Activated CD4-positive, alpha-beta T cell treated with anti-CD3 and anti-CD28 coated beads for 48 hours (primary cell): ENCODE measurements around the gene FSD1.

Experiments
- DNase-seq: peaks from one replicate; pipeline ENCODE4 v3.0.0-alpha.2; 2020

Gene FSD1

DNA sequence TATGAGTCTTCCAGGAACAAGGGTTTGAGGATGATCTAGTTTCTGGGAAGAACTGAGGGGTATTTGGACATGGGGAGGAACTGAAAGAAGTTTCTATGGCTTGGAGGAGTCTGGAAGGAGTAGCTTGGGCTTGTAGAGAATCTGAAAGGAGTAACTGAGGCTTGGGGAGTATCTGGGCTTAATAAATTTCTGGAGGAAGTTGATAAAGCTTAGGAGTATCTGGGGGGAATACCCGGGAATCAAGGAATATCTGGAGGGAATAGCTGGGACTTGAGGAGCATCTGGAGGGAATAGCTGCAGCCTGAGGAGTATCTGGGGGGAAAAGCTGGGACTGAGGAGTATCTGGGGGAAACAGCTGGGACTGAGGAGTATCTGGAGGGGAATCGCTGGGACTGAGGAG is 16.0 kb downstream of the FSD1 start:
- DNase-seq: no peak

DNA sequence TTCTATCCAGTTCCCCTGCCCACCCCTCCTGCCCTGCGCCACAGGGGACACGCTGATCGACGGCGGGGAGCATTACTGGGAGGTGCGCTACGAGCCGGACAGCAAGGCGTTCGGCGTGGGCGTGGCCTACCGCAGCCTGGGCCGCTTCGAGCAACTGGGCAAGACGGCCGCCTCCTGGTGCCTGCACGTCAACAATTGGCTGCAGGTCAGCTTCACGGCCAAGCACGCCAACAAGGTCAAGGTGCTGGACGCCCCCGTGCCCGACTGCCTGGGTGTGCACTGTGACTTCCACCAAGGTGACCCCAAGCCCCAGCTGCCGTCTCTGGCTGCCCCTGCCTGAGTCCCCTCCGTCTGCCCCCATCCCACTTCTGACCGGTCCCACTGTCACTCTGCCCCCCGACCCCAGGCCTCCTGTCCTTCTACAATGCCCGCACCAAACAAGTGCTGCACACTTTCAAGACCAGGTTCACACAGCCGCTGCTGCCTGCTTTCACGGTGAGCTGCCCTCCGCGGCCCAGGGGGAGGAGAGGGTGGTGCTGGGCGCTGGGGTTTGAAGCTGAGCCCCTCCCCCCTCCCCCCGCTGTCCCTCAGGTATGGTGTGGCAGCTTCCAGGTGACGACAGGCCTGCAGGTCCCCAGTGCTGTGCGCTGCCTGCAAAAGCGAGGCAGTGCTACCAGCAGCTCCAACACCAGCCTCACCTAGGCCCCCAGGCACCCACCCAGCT is 18.7 kb downstream of the FSD1 start:
- no peak for DNase-seq

DNA sequence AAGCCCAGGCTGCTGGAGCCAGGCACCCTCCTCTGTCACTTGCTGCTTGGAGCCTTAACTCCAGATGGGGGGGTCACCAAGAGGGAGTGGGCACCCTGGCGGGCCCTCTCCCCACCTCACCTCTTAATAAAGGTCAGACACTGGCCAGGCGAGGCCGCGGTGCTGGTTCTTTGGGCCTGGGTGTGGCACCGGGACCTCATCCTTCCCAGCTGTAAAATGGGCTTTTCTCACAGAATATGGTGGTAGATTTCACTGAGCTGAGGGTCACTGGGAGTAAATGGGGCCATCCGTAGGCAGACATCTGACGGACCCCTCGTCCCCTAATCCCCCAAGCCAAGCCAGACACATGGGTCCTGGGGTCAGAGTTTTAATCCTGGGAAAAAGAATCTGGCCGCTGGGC is 19.3 kb downstream of the FSD1 start:
- no peak for DNase-seq

DNA sequence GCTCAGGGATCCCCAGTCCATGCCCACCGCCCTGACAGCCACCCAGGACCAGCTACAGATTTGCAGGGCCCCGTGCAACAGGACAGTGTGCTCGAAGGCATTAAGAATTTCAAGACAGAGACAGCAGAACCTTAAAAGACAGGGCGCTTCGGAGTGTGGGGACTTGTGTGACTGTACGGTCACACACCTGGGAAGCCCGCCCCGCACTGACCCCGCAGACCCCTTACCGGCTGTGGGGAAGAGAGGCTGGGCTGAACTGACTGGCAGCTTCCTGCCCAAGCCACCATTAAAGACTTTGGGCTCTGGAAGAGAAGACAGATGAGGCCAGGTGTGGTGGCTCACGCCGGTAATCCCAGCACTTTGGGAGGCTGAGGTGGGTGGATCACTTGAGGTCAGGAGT is 19.8 kb downstream of the FSD1 start:
- no peak for DNase-seq

DNA sequence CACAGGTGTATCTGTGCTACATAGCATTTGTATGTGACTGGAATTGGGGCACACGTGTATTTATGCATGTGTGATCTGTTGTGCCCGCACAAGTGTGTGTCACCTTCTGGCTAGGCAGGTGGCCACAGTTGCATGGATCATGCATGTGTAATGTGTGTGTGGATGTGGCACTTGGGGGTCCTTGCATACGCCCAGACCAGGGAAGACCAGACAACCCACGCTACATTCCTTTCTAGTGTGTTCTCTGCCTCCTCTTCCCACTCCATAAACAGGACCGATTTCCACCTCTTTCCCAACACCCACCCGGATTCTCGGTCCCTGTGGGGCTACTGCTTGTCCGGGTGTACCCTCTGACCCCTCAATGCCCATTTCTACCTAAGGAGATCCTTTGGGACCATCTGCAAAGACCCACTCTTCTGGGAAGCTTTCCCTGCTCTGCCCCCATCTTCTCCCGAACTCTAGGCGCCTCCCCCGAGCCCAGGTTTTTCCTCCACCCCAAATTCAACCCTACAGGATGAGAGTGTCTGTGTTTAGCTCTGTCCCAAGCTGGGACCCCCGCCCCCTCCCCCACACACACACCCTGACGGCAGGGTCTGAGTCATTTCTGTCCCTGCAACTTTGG is 21.9 kb downstream of the FSD1 start:
- no peak for DNase-seq

DNA sequence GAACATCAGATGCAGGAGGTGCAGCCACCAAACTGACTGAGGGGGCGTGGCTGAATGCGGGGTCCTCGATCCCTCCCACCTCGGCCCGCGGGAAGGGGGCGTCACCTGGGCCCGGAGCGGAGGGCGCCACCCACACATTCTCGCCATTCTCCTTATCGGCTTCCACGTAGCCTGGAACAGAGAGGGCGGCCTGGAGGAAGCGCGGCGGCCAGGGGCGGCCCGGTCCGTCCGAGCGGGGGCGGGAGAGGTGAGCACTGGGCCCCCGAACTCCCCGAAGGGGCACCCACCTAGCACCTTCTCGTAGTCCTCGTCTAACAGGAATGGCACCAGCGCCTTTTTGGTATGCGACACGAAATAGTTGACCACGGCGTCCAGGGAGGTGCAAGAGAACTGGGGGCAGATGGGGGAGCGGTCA is 22.4 kb downstream of the FSD1 start:
- peak; percentile 29 for DNase-seq

DNA sequence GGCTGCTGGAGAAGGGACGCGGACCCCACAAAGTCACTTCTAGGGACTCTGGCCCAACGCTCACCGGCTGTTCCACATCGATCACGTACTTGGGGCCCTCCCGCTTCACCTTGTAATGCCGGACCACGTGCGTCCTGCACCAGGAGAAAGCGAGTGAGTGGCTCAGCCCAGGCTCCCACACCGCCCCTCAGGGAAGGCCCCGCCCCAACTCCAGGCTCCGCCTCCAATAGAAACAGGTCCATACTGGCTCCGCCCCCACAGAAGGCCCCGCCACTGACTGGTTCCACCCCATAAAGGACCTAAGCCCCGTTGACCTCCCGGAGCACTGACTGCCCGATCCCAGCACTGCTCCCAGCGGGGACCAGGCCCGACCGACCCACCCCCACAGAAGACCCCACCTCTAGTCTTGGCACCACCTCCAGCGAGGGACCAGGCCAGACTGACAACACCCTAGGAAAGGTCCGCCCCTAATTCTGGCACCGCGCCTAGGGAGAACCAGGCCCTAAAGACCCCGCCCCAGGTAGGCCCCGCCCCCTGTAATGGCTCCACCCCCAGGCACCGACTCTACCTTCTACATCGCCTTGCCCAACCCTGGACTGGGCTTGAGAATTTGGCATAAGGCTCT is 23.0 kb downstream of the FSD1 start:
- peak; percentile 96 for DNase-seq

DNA sequence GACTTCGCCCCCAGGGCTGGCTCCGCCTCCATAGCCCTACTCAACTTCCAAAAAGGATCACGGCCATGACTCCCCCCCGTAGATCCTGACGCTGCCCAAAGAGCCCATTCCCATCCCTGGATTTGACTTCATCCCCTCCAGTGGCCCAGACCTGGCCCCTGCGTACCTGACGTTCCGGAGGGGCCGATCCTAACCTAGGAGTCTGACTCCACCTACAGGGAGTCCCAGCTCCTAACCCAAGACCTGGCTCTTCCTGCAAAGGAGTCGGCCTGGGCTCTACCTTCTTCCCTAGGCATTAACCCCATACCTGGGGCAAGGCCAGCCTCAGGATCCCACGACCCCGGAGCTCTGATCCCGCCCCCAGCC is 23.5 kb downstream of the FSD1 start:
- DNase-seq: no peak

DNA sequence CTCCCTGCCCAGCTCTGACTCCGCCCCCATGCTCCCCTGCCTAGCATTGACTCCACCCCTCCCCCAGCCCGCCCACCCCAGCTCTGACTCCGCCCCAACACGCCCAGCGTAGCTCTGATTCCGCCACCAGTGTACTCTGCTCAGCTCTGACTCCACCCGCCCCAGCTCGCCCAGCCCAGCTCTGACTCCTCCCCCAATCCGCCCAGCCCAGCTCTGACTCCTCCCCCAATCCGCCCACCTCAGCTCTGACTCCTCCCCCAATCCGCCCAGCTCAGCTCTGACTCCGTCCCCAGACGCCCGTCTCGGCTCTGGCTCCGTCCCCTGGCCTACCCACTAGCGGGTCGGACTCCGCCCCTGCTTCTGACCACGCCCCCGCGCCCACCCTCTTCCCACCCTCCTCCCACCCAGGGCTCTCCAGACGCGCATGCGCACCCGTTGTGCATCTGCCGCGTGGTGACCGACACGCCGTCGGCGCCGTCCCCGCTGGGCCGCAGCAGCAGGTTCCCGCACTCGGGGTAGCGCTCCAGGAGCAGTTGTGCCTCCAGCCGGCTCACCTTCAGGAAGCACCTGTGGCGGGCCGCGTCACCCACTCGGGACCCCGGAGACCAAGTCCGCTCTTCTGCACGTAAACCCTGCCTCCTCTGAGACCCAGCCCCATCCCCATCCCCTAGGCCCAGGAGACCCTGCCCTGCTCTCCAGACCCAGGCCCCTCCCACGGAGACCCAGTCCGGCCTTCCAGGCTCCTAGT is 24.0 kb downstream of the FSD1 start:
- DNase-seq: peak; percentile 99

DNA sequence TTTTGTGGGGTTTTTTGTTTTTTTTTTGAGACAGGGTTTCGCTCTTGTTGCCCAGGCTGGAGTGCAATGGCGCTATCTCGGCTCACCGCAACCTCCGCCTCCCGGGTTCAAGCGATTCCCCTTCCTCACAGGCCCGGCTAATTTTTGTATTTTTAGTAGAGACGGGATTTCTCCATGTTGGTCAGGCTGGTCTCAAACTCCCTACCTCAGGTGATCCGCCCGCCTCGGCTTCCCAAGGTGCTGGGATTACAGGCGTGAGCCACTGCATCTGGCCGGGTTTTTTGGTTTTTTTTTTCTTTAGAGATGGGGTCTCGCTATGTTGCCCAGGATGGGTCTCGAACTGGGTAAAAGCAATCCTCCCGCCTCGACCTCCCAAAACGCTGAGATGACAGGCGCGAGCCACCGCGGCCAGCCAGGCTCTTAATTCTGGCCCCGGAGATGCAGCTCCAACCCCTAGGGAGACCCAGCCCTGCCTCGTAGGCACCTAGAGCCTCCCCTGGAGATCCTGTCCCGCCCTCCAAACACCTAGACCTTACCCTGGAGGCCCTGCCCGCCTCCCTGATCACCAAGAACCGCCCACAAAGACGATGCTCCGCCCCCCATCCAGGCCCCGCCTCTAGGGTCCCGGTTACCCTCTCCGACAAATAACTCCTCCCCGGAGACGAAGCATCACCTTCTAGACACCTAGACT is 24.7 kb downstream of the FSD1 start:
- peak; percentile 84 for DNase-seq

DNA sequence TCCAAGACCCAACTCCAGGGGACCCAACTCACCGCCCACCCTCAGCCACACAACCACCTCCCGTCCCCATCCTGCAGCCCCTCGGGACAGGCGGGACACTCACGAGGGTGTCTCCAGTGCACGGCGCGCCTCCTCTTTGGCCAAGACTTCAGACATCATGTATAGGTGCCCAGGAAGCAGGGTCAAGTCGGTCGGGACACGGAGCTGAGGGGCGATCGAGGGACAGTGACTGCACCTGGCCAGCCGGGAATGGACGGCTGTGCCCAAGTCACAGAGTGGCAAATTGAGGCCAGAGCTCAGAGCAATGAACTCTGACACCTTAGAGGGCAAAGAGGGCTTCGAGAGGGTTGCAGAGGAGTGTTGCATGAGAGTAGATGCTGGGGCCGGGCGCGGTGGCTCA is 25.5 kb downstream of the FSD1 start:
- no peak for DNase-seq

DNA sequence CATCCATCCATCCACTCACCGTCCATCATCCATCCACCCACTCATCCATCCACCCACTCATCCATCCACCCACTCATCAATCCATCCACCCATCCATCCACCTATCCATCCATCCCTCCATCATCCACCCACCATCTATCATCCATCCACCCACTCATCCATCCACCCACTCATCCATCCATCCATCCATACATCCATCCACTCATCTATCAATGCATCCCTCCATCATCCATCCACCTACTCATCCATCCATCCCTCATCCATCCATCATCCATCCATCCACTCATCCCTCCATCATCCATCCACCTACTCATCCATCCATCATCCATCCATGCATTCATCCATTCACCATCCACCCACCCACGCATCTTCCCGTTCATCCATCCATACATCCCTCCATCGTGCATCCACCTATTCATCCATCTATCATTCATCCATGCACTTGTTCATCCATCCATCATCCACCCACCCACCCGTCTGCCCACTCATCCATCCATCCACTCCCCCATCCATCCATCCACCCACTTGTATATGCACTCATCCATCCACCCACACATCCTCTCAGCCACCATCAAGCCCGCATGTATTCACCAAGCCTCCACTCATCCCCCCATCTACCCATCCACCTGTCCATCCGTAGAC is 30.7 kb downstream of the FSD1 start:
- DNase-seq: no peak

DNA sequence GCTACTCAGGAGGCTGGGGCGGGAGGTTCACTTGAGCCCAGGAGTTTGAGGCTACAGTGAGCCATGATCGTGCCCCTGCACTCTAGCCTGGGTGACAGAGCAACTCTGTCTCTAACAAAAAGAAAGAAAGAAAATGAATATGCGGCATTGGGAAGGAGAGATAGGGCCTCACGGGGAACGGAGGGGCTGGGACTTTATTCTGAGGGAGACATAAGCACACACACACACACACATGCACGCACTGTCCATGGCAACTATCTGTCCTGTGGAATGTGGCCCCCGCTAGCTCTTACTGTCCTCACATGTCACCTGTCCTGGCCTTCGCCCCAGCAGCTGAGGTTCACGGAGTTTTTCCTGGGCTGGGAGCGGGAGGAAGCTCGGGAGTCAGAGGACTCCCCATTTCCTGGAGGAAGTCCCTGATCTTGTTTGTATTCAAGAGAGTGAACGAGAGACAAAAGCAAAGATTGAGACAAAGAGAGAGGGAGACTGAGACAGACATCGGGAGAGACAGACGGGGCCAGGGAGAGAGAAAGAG is 33.6 kb downstream of the FSD1 start:
- DNase-seq: no peak

DNA sequence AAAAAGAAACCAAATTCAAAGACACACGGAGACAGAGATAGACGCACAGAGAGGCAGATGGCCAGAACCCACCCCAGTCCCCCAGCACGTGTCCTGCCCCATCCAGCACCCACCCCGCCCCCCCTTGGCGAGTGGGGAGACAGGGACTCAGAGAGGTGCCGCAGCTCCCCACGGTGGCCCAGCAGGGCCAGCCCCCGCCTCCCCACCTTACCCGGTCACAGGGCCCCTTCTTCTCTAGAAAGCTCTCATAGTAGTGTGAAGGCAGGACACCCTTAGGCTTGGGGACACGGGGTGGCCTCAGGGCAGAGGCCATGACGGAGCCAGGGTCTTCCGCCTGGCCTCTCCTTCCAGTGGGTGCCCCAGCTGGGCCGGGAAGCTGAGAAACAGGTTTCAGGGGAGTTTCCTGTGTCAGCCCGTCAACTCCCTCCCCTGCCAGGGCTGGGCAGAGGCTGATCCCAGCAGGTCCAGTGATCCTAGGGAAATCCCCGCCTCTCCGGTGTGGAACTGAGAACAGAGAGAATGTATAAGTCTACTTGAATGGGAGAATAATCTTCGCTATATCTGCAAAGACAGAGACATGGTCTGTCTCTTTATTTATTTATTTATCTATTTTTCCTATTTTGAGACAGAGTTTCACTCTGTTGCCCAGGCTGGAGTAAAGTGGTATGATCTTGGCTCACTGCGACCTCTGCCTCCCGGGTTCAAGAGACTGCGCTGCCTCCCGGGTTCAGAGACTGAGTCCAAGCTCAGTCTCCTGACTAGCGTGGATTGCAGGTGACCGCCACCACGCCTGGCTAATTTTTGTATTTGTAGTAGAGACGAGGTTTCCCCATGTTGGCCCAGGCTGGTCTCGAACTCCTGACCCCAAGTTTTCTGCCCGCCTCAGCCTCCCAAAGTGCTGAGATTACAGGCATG is 34.3 kb downstream of the FSD1 start, which contains the start of gene STAP2:
Gene STAP2, minus strand, starts transcription at position 387 of the 915 bp plus-strand sequence. Its CDS starts 74 bp downstream, at position 313.
- peak; percentile 36 for DNase-seq

DNA sequence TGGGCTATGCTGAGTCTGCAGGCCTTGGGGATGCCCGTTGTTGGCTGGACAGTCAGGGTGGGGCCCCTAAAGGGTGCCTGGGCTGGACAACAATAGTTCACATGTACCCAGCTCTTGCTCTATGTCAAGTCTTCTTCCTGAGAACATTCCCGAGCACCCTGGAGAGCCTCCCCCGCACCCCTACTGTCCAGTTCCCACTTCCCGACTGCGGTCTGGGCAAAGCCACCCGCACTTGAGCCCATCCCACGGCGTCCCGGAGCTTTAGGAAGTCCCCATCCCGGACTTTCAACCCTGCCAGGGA is 37.9 kb downstream of the FSD1 start:
- DNase-seq: no peak

DNA sequence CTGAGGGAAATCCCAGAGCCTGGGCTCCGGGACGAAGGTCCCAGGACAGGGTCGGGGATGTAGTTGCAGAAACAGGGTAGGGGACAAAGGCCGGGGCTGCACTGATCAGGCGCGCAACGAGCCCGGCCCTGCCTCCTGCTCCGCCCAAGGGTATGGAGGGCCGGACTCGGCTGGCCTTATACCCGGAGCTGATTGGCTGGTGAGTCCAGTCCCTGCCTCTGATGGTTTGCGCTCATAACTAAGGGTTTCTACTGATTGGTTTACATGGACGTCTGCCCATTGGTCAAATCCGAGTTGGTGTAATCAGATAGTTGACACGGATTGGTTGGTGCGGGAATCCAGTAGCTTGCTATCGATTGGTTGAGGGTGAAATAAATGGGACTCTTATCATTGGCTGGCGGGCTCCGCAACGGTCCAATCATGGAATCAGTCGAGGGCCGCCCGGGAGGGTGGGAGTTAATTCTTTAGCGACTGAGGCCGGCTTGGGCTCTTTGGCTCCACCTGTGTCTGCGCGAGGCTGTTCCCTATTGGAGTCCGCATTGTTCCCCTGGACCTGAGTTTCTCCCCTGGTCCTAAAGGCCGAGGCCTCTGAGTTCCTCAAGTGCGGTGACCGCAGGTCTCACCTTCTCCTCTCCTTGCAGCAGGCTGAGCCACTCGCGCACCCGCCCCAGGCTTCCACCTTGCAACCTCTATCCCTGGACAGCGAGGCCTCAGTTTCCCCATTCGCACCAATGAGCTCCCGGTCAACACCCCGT is 38.4 kb downstream of the FSD1 start:
- peak; percentile 95 for DNase-seq

DNA sequence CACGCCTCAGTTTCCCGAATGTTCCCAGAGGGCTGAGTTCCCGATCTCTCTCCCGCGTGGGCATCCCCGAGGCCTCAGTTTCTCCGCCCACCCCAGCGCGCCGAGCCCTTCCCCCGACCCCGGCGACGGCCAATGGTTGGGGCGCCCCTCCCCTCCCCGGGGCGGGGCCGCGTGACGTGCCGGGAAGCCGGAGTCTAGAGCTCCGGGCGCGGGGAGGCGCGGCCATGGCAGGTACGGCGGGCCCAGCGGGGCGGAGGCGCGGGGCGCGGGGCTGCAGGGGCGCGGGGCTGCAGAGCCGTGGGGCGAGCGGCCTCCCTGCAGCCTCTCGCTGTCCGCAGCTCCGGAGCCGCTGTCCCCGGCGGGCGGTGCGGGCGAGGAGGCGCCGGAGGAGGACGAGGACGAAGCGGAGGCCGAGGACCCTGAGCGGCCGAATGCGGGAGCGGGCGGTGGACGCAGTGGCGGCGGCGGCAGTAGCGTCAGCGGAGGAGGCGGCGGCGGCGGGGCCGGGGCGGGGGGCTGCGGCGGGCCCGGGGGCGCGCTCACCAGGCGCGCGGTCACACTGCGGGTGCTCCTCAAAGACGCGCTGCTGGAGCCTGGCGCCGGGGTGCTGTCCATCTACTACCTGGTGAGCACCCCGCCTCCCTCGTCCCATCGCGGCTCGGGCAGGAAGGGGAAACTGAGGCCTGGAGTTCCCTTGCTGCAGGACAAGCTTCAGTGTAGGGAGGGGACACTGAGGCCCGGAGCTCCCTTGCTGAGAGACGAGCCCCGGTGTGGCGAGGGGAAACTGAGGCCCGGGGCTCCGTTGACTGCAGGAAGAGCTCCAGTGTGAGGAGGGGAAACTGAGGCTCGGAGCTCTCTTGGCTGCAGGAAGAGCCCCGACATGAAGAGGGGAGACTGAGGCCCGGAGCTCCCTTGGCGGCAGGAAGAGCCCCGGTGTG is 39.2 kb downstream of the FSD1 start, which contains the start of gene MPND:
Gene MPND, plus strand, starts transcription at position 193 of the 938 bp plus-strand sequence. Its CDS starts 32 bp downstream, at position 225.
- DNase-seq: peak; percentile 94

DNA sequence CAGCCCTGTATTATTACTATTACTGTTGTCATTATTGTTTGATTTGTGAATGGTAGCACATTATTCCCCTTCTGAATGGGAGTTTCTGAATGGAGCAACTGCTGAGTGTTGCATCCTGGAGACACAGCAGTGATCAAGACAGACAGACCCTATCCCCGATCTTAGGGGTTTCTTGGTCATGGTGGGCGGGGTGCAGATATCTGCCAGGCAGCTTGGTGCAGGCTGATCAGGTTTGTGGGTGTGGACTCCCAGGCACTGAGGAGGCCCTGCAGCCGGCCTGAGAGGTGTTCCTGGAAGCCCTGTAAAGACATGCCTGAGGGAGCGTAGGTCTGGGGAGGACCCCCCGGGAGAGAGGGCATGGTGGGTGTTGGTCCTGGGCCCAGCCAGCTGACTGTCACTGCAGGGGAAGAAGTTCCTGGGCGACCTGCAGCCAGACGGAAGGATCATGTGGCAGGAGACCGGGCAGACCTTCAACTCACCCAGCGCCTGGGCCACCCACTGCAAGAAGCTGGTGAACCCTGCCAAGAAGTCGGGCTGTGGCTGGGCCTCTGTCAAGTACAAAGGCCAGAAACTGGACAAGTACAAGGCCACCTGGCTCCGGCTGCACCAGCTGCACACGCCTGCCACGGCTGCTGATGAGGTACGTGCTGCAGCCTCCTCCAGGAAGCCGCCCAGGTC is 41.1 kb downstream of the FSD1 start:
- no peak for DNase-seq

DNA sequence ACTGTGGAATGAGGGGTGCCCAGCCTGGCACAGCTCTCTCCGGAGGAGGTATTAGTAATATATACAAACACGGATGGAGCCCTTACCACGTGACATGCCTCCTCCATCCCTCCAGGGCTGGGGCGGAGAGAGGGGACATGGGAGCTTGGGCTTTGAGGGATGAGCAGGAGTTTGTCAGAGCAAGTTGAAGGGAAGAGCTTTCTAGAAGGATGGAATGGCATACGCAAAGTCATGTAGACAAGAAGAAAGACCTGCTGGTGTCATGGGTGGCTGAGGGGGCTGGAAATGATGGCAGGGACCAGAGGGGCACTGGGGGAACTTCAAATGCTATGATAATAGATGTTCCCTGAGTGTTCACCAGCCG is 41.6 kb downstream of the FSD1 start:
- DNase-seq: no peak
